ENCODE measurements around the gene MAP2K5. TPM values are rescaled to one million over a fixed set of nuclear protein-coding genes. Genes with fewer than 3 reads are reported as not detected.

MAP2K5 gene
- total RNA-seq, 1 donor from 2014 or later = 26.1 TPM

DNA sequence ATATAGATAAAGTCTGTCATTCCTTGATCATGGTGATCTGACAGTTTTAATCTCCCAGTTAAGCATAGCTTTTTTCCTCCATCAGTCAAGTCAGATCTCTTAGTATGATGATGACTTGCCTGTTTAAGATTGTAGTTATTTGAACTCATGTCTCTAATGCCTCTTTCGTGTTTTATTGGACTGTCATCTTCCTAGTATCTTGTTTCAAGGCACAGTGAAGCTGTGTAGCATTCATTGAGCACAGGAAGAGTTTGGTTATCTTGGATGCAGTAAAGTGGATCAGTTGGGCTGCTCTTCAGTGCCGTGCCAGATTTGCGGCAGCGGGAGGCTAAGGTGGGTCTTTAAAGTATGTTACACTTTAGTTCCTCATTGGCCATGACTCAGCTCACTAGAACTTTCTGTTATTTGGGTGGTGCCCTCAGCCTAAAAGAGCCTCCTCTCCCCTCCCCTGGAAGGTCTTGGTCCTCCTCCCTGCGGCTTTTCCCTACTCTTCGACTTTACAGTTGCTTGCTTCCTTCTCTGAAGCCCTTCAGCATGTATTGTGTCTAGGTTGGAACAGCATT, 237.1 kb downstream of the MAP2K5 start:
- Mint-ChIP-seq H3K27me3 (ENCODE audit: unreplicated experiment) (no peaks in the 10 kb centered on the region), H3K36me3 (ENCODE audit: unreplicated experiment) (peaks cover 13% of the 10 kb centered on the region), H3K4me3 (ENCODE audit: unreplicated experiment) (no peak overlapping the region), H3K27ac (ENCODE audit: unreplicated experiment) (no peak overlapping the region), H3K9me3 (ENCODE audit: unreplicated experiment) (no peaks in the 10 kb centered on the region), H3K4me1 (ENCODE audit: unreplicated experiment) (no peaks in the 10 kb centered on the region)
- no peak for DNase-seq (ENCODE audit: extremely low spot score, unreplicated experiment)
- TF ChIP-seq, protein P1, sequence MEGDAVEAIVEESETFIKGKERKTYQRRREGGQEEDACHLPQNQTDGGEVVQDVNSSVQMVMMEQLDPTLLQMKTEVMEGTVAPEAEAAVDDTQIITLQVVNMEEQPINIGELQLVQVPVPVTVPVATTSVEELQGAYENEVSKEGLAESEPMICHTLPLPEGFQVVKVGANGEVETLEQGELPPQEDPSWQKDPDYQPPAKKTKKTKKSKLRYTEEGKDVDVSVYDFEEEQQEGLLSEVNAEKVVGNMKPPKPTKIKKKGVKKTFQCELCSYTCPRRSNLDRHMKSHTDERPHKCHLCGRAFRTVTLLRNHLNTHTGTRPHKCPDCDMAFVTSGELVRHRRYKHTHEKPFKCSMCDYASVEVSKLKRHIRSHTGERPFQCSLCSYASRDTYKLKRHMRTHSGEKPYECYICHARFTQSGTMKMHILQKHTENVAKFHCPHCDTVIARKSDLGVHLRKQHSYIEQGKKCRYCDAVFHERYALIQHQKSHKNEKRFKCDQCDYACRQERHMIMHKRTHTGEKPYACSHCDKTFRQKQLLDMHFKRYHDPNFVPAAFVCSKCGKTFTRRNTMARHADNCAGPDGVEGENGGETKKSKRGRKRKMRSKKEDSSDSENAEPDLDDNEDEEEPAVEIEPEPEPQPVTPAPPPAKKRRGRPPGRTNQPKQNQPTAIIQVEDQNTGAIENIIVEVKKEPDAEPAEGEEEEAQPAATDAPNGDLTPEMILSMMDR (IDR thresholded peaks at IDR 0.05) = no peak

DNA sequence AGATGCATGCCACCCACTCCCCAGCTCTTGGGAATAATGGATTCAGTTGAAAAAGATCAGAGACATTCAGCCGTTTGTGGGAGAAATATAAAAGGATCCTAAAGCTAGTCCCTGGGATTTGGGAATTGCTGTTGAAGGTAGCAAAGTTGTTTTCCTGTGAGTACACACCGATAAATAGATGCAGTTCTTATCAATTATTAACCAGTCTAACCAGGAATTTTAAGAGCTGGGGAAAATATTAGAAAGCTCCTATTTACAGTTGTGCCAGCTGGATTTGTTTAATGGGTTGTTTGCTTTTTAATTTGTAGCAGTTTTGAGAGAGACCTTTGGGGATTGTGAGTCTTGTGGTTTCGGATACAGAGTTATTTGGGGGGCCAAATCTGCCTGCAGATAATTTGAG, 238.6 kb downstream of the MAP2K5 start:
- Mint-ChIP-seq H3K9me3 (ENCODE audit: unreplicated experiment) (no peaks in the 10 kb centered on the region), H3K27me3 (ENCODE audit: unreplicated experiment) (no peaks in the 10 kb centered on the region), H3K4me1 (ENCODE audit: unreplicated experiment) (no peaks in the 10 kb centered on the region), H3K27ac (ENCODE audit: unreplicated experiment) (no peak overlapping the region), H3K4me3 (ENCODE audit: unreplicated experiment) (no peak overlapping the region), H3K36me3 (ENCODE audit: unreplicated experiment) (peaks cover 17% of the 10 kb centered on the region)
- DNase-seq (ENCODE audit: extremely low spot score, unreplicated experiment) = no peak
- TF ChIP-seq, protein P1 (IDR thresholded peaks at IDR 0.05) = no peak

DNA sequence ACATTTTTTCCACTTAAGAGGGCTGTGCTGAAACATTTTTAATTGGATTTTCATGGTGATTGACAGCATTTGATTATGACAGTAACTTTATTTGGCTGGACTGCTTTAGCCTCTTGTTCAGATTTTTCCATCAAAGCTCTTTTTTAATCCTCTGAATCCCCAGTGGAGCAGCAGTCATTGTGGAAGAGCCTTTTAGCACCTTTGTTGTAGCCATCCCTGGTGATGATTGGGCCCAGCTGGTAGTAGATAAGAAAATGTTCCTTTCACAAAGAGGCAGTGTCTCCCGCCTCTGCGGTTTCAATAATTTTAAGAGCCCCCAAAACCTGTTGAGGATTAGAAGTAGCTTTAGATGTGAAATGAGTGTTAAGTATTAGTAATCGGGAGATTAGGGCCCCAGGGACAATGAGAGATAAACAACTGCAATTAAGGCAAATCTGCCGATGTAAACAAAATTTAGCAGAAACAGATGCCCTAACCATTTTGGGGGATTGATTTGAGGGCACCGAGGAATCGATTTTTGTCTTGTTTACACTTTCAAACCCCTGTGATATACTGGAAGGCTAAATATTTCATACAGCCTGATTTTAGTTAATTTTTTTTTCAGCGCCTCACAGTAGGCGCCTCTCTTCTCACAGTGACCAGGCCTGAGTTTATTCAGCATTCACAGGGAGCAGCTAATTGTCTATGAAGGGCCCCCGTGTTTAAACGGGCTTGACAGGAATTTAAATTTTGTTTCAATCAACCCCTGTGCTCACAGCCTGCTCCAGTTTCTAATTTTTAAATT, 239.6 kb downstream of the MAP2K5 start:
- TF ChIP-seq, protein P1 (IDR thresholded peaks at IDR 0.05) = no peak
- H3K36me3 Mint-ChIP-seq (ENCODE audit: unreplicated experiment) = peaks cover 14% of the 10 kb centered on the region
- no peaks in the 10 kb centered on the region for H3K9me3 Mint-ChIP-seq (ENCODE audit: unreplicated experiment)
- no peaks in the 10 kb centered on the region for H3K4me1 Mint-ChIP-seq (ENCODE audit: unreplicated experiment)
- H3K27ac Mint-ChIP-seq (ENCODE audit: unreplicated experiment) = no peak overlapping the region
- no peak for DNase-seq (ENCODE audit: extremely low spot score, unreplicated experiment)
- H3K27me3 Mint-ChIP-seq (ENCODE audit: unreplicated experiment) = no peaks in the 10 kb centered on the region
- no peak overlapping the region for H3K4me3 Mint-ChIP-seq (ENCODE audit: unreplicated experiment)

DNA sequence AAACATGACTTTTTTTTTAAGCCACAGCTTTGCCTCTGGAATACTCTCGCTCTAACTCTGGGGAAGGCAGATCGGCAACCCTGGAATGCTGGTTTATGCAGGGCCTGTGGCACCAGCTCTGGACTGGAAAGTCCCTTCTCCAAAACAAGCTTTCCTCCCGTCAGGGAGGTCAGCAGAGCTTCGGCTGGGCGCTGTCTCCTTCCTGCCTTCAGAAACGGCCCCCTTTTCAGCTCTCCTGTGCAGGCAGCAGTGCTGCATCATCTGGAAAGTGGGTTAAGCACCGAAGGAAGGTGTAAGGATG, 240.1 kb downstream of the MAP2K5 start:
- TF ChIP-seq, protein P1 (IDR thresholded peaks at IDR 0.05) = no peak
- Mint-ChIP-seq H3K9me3 (ENCODE audit: unreplicated experiment) (no peaks in the 10 kb centered on the region), H3K27me3 (ENCODE audit: unreplicated experiment) (no peaks in the 10 kb centered on the region), H3K36me3 (ENCODE audit: unreplicated experiment) (peaks cover 14% of the 10 kb centered on the region), H3K4me3 (ENCODE audit: unreplicated experiment) (no peak overlapping the region), H3K4me1 (ENCODE audit: unreplicated experiment) (no peaks in the 10 kb centered on the region), H3K27ac (ENCODE audit: unreplicated experiment) (no peak overlapping the region)
- DNase-seq (ENCODE audit: extremely low spot score, unreplicated experiment) = no peak

DNA sequence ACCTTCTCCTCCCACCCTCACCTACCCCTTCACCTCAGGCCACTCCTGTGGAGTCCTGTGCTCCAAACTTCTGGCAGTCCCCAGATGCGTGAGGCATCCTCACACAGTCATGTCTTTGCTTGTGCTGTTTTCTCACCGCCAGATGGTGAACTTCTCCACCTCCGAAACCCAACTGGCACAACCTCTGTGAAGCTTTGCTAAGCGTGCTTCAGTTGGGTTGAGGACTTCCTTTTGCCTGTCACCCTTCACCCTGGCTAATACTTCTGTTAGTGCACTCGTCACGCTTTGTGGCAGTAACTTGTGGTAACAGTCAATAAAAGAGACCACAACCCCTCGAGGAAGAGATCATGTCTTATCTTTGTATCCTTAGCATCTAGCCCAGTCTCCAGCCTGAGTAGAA, 240.8 kb downstream of the MAP2K5 start:
- TF ChIP-seq, protein P1 (IDR thresholded peaks at IDR 0.05) = no peak

More for the DNA sequence above, 240.8 kb downstream of the MAP2K5 start:
- no peaks in the 10 kb centered on the region for H3K4me1 Mint-ChIP-seq (ENCODE audit: unreplicated experiment)
- H3K36me3 Mint-ChIP-seq (ENCODE audit: unreplicated experiment) = peaks cover 14% of the 10 kb centered on the region
- H3K4me3 Mint-ChIP-seq (ENCODE audit: unreplicated experiment) = no peak overlapping the region
- DNase-seq (ENCODE audit: extremely low spot score, unreplicated experiment) = no peak
- no peak overlapping the region for H3K27ac Mint-ChIP-seq (ENCODE audit: unreplicated experiment)
- H3K9me3 Mint-ChIP-seq (ENCODE audit: unreplicated experiment) = no peaks in the 10 kb centered on the region
- H3K27me3 Mint-ChIP-seq (ENCODE audit: unreplicated experiment) = no peaks in the 10 kb centered on the region

Data from osteocyte (in vitro differentiated cells).